ENCODE results near the gene CDC26.
"Not testable (repeated sequence)": the region's sequence is repeated elsewhere in the genome, so short reads cannot be mapped to it uniquely, and the experiment has no call there.

The CDC26 gene

DNA sequence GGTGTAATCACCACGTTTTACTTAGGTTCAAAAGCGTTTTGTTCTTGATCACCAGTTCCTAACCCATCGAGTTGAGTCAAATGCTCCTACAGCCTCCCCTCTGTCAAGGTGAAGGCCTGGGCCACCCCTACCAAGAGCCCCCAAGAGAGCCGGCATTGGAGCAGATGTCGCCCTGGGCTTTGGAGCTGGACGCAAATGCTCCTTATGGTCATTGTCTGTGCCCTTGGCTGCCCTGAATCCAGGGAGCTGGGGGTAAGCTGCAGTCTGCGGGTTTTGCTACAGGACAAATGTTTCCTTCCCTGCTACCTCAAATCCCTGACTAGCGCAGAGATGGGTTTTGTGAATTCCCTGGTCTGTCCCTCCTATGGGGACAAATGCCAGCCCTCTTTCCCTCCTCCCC is 22.9 kb upstream of the CDC26 start:
- DNase-seq (ENCODE audit: low read depth, low spot score), result no peak
- H3K4me3 ChIP-seq (ENCODE audit: low read depth, low read length), result no peak overlapping the region
- ChIA-PET CTCF (interaction anchor here (1.5 to 5.5 kb wide), 3 partner anchors 11 to 26 kb away, joined by 4 to 28 read pairs (median 24); no protein-coding TSS in a partner anchor), POLR2A (no interaction called here)
- TF ChIP-seq, protein P1, sequence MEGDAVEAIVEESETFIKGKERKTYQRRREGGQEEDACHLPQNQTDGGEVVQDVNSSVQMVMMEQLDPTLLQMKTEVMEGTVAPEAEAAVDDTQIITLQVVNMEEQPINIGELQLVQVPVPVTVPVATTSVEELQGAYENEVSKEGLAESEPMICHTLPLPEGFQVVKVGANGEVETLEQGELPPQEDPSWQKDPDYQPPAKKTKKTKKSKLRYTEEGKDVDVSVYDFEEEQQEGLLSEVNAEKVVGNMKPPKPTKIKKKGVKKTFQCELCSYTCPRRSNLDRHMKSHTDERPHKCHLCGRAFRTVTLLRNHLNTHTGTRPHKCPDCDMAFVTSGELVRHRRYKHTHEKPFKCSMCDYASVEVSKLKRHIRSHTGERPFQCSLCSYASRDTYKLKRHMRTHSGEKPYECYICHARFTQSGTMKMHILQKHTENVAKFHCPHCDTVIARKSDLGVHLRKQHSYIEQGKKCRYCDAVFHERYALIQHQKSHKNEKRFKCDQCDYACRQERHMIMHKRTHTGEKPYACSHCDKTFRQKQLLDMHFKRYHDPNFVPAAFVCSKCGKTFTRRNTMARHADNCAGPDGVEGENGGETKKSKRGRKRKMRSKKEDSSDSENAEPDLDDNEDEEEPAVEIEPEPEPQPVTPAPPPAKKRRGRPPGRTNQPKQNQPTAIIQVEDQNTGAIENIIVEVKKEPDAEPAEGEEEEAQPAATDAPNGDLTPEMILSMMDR (IDR thresholded peaks at IDR 0.05; ENCODE audit: insufficient read depth, low read length, missing control alignments), result no peak

DNA sequence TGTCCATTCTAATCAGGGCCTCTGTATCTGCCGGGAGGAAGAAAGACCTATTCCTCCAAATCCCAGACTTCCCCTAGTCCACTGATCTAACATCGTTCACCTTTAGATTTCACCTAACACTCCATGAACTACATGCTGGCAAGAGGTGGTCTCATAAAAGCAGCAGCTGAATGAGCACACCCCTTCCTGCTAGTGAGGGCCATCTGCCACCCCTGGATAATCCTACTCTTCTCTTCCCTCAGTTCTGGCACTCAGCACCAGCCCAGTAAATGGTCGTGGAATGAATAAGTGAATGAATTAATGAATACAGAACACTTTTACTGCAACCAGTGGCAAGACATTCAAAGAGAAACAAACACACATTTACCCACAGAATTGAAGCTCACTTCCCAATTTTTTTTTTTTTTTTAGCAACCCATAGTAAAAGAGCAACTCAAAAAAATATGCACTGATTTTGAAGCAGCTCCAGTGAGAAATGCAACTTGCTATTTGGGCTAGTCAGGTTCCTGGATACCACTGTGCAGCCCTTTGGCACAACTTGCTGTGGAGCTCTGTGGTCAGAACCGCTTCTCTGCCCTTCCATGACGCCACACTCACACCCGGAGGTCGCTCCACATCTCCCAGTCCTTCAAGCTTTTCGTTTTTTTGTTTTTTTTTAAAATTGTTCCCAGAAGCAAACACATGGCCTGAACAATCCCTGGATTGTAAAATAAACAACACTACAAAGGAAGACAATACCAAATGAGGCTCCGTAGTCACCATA is 21.6 kb upstream of the CDC26 start:
- TF ChIP-seq, protein P1 (IDR thresholded peaks at IDR 0.05; ENCODE audit: insufficient read depth, low read length, missing control alignments), result no peak
- no peak for DNase-seq (ENCODE audit: low read depth, low spot score)
- H3K4me3 ChIP-seq (ENCODE audit: low read depth, low read length), result no peak overlapping the region
- ChIA-PET POLR2A (no interaction called here), CTCF (interaction anchor here (1.2 to 5.5 kb wide), 4 partner anchors 12 to 358 kb away, joined by 3 to 28 read pairs (median 6); partner anchors contain the start of gene ALAD)

DNA sequence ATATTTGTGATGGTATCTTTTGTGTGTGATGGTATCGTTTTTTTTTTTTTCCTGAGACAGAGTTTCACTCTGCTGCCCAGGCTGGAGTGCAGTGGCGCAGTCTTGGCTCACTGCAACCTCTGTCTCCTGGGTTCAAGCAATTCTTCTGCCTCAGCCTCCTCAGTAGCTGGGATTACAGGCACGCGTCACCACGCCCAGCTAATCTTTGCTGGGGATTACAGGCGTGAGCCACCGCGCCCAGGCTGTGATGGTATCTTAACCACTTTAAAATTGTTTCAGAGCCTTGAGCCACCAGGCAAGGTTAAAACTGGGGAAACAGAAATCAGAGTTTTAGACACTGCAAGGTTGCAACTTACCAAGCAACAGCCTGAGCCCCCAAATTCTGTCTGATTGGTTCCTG is 20.9 kb upstream of the CDC26 start:
- DNase-seq (ENCODE audit: low read depth, low spot score), result not testable (repeated sequence)
- POLR2A ChIA-PET, result interaction anchor here (0.8 kb wide), 1 partner anchor 55 kb away, joined by 4 read pairs; no protein-coding TSS in a partner anchor
- CTCF ChIA-PET, result interaction anchor here (1.2 to 5.5 kb wide), 4 partner anchors 13 to 359 kb away, joined by 3 to 28 read pairs (median 6); partner anchors contain the start of gene ALAD

DNA sequence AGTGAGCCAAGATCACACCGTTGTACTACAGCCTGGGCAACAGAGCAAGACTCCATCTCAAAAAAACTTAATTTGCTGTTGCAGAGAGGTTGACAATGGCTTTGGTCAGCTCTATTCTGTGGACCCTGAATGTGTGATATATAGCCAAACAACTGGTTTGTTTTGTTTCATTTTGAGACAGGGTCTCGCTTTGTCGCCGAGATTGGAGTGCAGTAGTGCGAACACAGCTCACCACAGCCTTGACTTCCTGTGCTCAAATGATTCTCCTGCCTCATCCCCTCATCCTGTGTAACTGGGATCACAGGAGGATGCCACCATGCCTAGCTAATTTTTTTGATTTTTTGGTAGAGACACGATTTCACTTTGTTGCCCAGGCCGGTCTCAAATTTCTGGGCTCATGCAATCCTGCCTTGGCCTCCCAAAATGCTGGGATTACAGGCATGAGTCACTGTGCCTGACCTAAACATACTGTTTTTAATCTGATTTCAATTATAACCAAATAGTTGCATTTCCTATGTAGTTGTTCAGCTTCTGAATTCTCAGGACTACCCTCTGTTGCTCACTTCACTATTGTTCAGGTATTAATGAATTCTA is 18.0 kb upstream of the CDC26 start:
- ChIA-PET CTCF (interaction anchor here (0.6 to 5.5 kb wide), 3 partner anchors 16 to 108 kb away, joined by 3 to 28 read pairs (median 7); partner anchors contain the start of gene ALAD), POLR2A (no interaction called here)
- no peak overlapping the region for H3K4me3 ChIP-seq (ENCODE audit: low read depth, low read length)
- TF ChIP-seq, protein P1 (IDR thresholded peaks at IDR 0.05; ENCODE audit: insufficient read depth, low read length, missing control alignments), result no peak
- DNase-seq (ENCODE audit: low read depth, low spot score), result no peak

More for the DNA sequence above, 20.9 kb upstream of the CDC26 start:
- H3K4me3 ChIP-seq (ENCODE audit: low read depth, low read length), result not testable (repeated sequence)

DNA sequence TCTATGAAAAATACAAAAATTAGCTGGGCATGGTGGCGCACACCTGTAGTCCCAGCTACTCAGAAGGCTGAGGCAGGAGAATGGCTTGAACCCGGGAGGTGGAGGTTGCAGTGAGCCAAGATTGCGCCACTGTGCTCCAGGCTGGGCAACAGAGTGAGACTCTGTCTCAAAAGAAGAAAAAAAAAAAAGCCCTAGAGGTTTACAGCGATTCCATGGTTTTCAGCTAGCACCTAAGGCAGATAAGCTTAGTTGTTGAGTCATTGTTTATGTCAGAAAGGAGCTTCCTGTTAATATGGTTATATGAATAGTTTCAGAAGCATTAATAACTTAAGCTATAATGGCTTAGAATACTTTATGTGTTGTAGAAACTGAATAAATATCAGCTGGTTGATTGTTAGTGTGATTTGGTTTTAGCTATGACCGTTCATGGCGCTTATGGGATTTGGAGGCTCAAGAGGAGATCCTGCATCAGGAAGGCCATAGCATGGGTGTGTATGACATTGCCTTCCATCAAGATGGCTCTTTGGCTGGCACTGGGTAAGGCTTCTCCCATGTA is 14.8 kb upstream of the CDC26 start:
- TF ChIP-seq, protein P1 (IDR thresholded peaks at IDR 0.05; ENCODE audit: insufficient read depth, low read length, missing control alignments), result no peak
- ChIA-PET POLR2A (interaction anchor here (0.6 kb wide), 1 partner anchor 24 kb away, joined by 3 read pairs; no protein-coding TSS in a partner anchor), CTCF (interaction anchor here (1.6 to 1.9 kb wide), 2 partner anchors 18 to 111 kb away, joined by 4 to 5 read pairs; partner anchors contain the start of gene ALAD)
- no peak for DNase-seq (ENCODE audit: low read depth, low spot score)
- H3K4me3 ChIP-seq (ENCODE audit: low read depth, low read length), result no peak overlapping the region

DNA sequence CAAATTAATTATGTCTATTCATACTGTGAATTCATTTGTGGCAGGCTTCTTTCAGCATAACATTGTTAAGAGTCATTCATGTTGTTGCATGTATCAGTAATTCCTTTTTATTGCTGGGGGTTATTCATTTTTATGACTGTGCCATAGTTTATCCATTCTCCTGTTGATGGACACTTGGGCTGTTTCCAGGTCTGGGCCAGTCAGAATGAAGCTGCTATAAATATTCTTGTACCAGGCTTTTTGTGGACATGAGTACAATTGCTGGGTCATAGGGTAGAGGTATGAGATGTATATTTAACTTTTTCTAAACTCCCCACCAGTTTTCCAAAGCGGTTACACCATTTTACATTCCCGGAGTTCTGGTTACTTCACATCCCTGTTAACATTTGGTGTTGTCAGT is 13.7 kb upstream of the CDC26 start:
- no peak for DNase-seq (ENCODE audit: low read depth, low spot score)
- TF ChIP-seq, protein P1 (IDR thresholded peaks at IDR 0.05; ENCODE audit: insufficient read depth, low read length, missing control alignments), result no peak
- CTCF ChIA-PET, result no interaction called here
- POLR2A ChIA-PET, result no interaction called here
- H3K4me3 ChIP-seq (ENCODE audit: low read depth, low read length), result no peak overlapping the region
